Activated T-cell treated with anti-CD3 and anti-CD28 coated beads, Interleukin-2, amount 50 U/mL, for 24 hours (primary cell): Measurements from ENCODE around the gene PIEZO2.

Source experiments
- DNase-seq: peaks from one replicate; pipeline ENCODE4 v3.0.0-alpha.2; 2020
- H3K27ac Mint-ChIP-seq: 2 replicates; pipeline ENCODE4 v1.8.0; 2020; ENCODE audit warnings: mild to moderate bottlenecking, mixed read lengths
- H3K27me3 Mint-ChIP-seq: 2 replicates; pipeline ENCODE4 v1.8.0; 2020; ENCODE audit warnings: mixed read lengths
- H3K36me3 Mint-ChIP-seq: 2 replicates; pipeline ENCODE4 v1.8.0; 2020; ENCODE audit warnings: low read depth, mixed read lengths
- H3K4me1 Mint-ChIP-seq: 2 replicates; pipeline ENCODE4 v1.8.0; 2020; ENCODE audit warnings: low read depth, mixed read lengths
- H3K4me3 Mint-ChIP-seq: 2 replicates; pipeline ENCODE4 v1.8.0; 2020; ENCODE audit warnings: mild to moderate bottlenecking, moderate library complexity, mixed read lengths
- H3K9me3 Mint-ChIP-seq: 2 replicates; pipeline ENCODE4 v1.8.0; 2020; ENCODE audit warnings: mixed read lengths

The PIEZO2 gene

GRCh38 chr18:11046140-11046539 is 103.2 kb downstream of the PIEZO2 start:
- H3K4me1 Mint-ChIP-seq, result no peaks in the 10 kb centered on the region
- no peak for DNase-seq
- no peaks in the 10 kb centered on the region for H3K36me3 Mint-ChIP-seq
- no peaks in the 10 kb centered on the region for H3K9me3 Mint-ChIP-seq
- peaks cover 4% of the 10 kb centered on the region for H3K27me3 Mint-ChIP-seq
- no peak overlapping the region for H3K27ac Mint-ChIP-seq
- H3K4me3 Mint-ChIP-seq, result no peak overlapping the region

- Mint-ChIP-seq H3K4me3 (no peak overlapping the region), H3K27ac (no peak overlapping the region), H3K4me1 (no peaks in the 10 kb centered on the region), H3K36me3 (no peaks in the 10 kb centered on the region), H3K27me3 (peaks cover 7% of the 10 kb centered on the region), H3K9me3 (no peaks in the 10 kb centered on the region)
- no peak for DNase-seq
Observed at GRCh38 chr18:11043694-11044093, 105.7 kb downstream of the PIEZO2 start.

GRCh38 chr18:11042247-11042646 is 107.1 kb downstream of the PIEZO2 start:
- Mint-ChIP-seq H3K9me3 (no peaks in the 10 kb centered on the region), H3K4me1 (no peaks in the 10 kb centered on the region), H3K27me3 (peaks cover 7% of the 10 kb centered on the region), H3K36me3 (no peaks in the 10 kb centered on the region), H3K4me3 (no peak overlapping the region), H3K27ac (no peak overlapping the region)
- DNase-seq, result no peak

- Mint-ChIP-seq H3K36me3 (no peaks in the 10 kb centered on the region), H3K9me3 (no peaks in the 10 kb centered on the region), H3K4me1 (no peaks in the 10 kb centered on the region), H3K27me3 (peaks cover 7% of the 10 kb centered on the region), H3K27ac (no peak overlapping the region), H3K4me3 (no peak overlapping the region)
- DNase-seq, result no peak
Observed at GRCh38 chr18:11040823-11041656, 108.3 kb downstream of the PIEZO2 start.

GRCh38 chr18:11040359-11040758 is 109.0 kb downstream of the PIEZO2 start:
- no peak for DNase-seq
- H3K27ac Mint-ChIP-seq, result no peak overlapping the region
- H3K36me3 Mint-ChIP-seq, result no peaks in the 10 kb centered on the region
- H3K27me3 Mint-ChIP-seq, result peaks cover 7% of the 10 kb centered on the region
- no peak overlapping the region for H3K4me3 Mint-ChIP-seq
- no peaks in the 10 kb centered on the region for H3K9me3 Mint-ChIP-seq
- no peaks in the 10 kb centered on the region for H3K4me1 Mint-ChIP-seq

- no peak for DNase-seq
- no peak overlapping the region for H3K4me3 Mint-ChIP-seq
- H3K27ac Mint-ChIP-seq, result no peak overlapping the region
- H3K36me3 Mint-ChIP-seq, result no peaks in the 10 kb centered on the region
- H3K9me3 Mint-ChIP-seq, result no peaks in the 10 kb centered on the region
- peaks cover 9% of the 10 kb centered on the region for H3K27me3 Mint-ChIP-seq
- no peaks in the 10 kb centered on the region for H3K4me1 Mint-ChIP-seq
Observed at GRCh38 chr18:11037533-11038240, 111.7 kb downstream of the PIEZO2 start.

GRCh38 chr18:11035814-11036495 is 113.4 kb downstream of the PIEZO2 start:
- H3K9me3 Mint-ChIP-seq, result no peaks in the 10 kb centered on the region
- H3K4me3 Mint-ChIP-seq, result no peak overlapping the region

GRCh38 chr18:11035376-11035775 is 114.0 kb downstream of the PIEZO2 start:
- Mint-ChIP-seq H3K4me3 (no peak overlapping the region), H3K27ac (no peak overlapping the region)
- DNase-seq, result no peak

More at GRCh38 chr18:11035814-11036495, 113.4 kb downstream of the PIEZO2 start:
- Mint-ChIP-seq H3K36me3 (no peaks in the 10 kb centered on the region), H3K27ac (no peak overlapping the region), H3K4me1 (no peaks in the 10 kb centered on the region), H3K27me3 (peaks cover 5% of the 10 kb centered on the region)
- no peak for DNase-seq

GRCh38 chr18:11034884-11035283 is 114.5 kb downstream of the PIEZO2 start:
- Mint-ChIP-seq H3K27ac (no peak overlapping the region), H3K4me3 (no peak overlapping the region), H3K4me1 (no peaks in the 10 kb centered on the region), H3K36me3 (no peaks in the 10 kb centered on the region), H3K9me3 (no peaks in the 10 kb centered on the region), H3K27me3 (peaks cover 5% of the 10 kb centered on the region)
- DNase-seq, result no peak

More at GRCh38 chr18:11035376-11035775, 114.0 kb downstream of the PIEZO2 start:
- Mint-ChIP-seq H3K27me3 (peaks cover 5% of the 10 kb centered on the region), H3K4me1 (no peaks in the 10 kb centered on the region), H3K9me3 (no peaks in the 10 kb centered on the region), H3K36me3 (no peaks in the 10 kb centered on the region)

GRCh38 chr18:11033503-11033902 is 115.9 kb downstream of the PIEZO2 start:
- Mint-ChIP-seq H3K27me3 (peaks cover 2% of the 10 kb centered on the region), H3K9me3 (no peaks in the 10 kb centered on the region), H3K27ac (no peak overlapping the region), H3K36me3 (no peaks in the 10 kb centered on the region), H3K4me1 (no peaks in the 10 kb centered on the region), H3K4me3 (no peak overlapping the region)
- no peak for DNase-seq

- peaks cover 2% of the 10 kb centered on the region for H3K27me3 Mint-ChIP-seq
- no peaks in the 10 kb centered on the region for H3K9me3 Mint-ChIP-seq
- no peaks in the 10 kb centered on the region for H3K36me3 Mint-ChIP-seq
- no peak overlapping the region for H3K4me3 Mint-ChIP-seq
- no peaks in the 10 kb centered on the region for H3K4me1 Mint-ChIP-seq
- H3K27ac Mint-ChIP-seq, result no peak overlapping the region
- DNase-seq, result no peak
Observed at GRCh38 chr18:11031966-11032365, 117.4 kb downstream of the PIEZO2 start.

GRCh38 chr18:11029021-11029420 is 120.3 kb downstream of the PIEZO2 start:
- no peak for DNase-seq
- Mint-ChIP-seq H3K9me3 (no peaks in the 10 kb centered on the region), H3K27ac (no peak overlapping the region), H3K4me3 (no peak overlapping the region), H3K36me3 (no peaks in the 10 kb centered on the region), H3K4me1 (no peaks in the 10 kb centered on the region), H3K27me3 (no peaks in the 10 kb centered on the region)

GRCh38 chr18:11027862-11028261 is 121.5 kb downstream of the PIEZO2 start:
- DNase-seq, result no peak
- no peak overlapping the region for H3K4me3 Mint-ChIP-seq
- H3K36me3 Mint-ChIP-seq, result no peaks in the 10 kb centered on the region
- H3K9me3 Mint-ChIP-seq, result no peaks in the 10 kb centered on the region
- no peaks in the 10 kb centered on the region for H3K27me3 Mint-ChIP-seq
- no peak overlapping the region for H3K27ac Mint-ChIP-seq
- H3K4me1 Mint-ChIP-seq, result no peaks in the 10 kb centered on the region

GRCh38 chr18:11025671-11026070 is 123.7 kb downstream of the PIEZO2 start:
- Mint-ChIP-seq H3K4me1 (no peaks in the 10 kb centered on the region), H3K27ac (no peak overlapping the region), H3K9me3 (no peaks in the 10 kb centered on the region), H3K27me3 (no peaks in the 10 kb centered on the region), H3K36me3 (no peaks in the 10 kb centered on the region), H3K4me3 (no peak overlapping the region)
- no peak for DNase-seq
